SK-N-MC (cell line): ENCODE results near the gene RBM19.

Experiments used
- EZH2 ChIP-seq: fragments of 200-600 bp; sonication (generic); IDR thresholded peaks from one replicate; pipeline ENCODE4 v1.6.1; 2017; ENCODE audit warnings: antibody characterized with exemption
- FOXP2 ChIP-seq: optimal IDR thresholded peaks from 2 replicates; pipeline ENCODE3; 2011; ENCODE audit warnings: mild to moderate bottlenecking, moderate library complexity; ENCODE audit not compliant: insufficient read depth; ENCODE audit errors: extremely low read length, control extremely low read depth
- POLR2AphosphoS5 ChIP-seq: IDR thresholded peaks from 2 replicates; pipeline ENCODE4 v1.6.1; 2012; ENCODE audit warnings: mild to moderate bottlenecking, low read depth, low read length, borderline replicate concordance

DNA sequence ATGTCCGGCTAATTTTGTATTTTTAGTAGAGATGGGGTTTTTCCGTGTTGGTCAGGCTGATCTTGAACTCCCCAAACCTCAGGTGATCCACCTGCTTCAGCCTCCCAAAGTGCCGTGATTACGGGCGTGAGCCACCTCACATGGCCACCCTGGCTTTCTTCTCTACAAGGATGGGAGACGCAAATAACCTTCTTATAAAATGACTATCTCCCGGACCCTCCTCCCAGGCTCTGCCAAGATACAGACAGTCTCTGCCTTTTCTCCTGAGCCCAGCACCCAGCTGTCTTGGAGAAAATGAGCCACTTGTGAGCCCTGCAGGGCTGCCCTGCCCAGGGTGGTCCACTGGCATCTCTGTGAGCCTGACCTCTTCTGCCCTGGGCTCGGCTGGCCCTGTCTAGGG, 34.7 kb upstream of the RBM19 start:
- TF ChIP-seq EZH2 (no peak), POLR2AphosphoS5 (no peak), FOXP2 (no peak)
